GM23248 (cell line): ENCODE results near the gene RPS27.

Experiments used
- EZH2 ChIP-seq: fragments of 200-600 bp; sonication (generic); IDR thresholded peaks from 2 replicates; pipeline ENCODE4 v1.6.1; 2018; ENCODE audit warnings: antibody characterized with exemption, mild to moderate bottlenecking; ENCODE audit not compliant: insufficient read depth, poor library complexity, severe bottlenecking
- EZH2phosphoT487 ChIP-seq: fragments of 200-600 bp; sonication (generic); IDR thresholded peaks from 2 replicates; pipeline ENCODE4 v1.6.1; 2018; ENCODE audit warnings: antibody characterized with exemption, moderate library complexity, mild to moderate bottlenecking, low read depth; ENCODE audit not compliant: insufficient read depth

DNA sequence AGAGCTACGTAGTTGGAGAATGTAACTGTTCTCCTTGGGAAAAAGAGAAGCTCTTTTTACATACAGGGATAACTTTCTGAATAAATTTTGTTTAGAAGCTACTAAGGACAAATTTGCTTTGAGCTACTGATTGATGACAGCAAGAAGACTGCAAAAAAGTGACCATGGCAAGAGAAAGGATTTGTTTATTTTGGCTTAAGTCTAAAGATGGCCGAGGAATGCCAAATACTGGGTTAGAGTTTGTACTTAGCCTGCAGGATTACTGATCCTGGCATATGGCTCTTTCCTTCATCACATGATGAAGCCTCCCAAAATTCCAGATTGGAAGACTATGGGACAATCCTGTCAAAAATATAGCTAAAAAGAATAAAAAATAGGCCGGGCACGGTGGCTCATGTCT is 28.7 kb downstream of the RPS27 start:
- TF ChIP-seq EZH2 (no peak), EZH2phosphoT487 (no peak)
